ENCODE results near the gene CETP. TPM values are rescaled to one million over a fixed set of nuclear protein-coding genes. Genes with fewer than 3 reads are reported as not detected.

Gene CETP
- total and polyA plus RNA-seq, 7 donors, result 0.36 to 2.1 (median 0.88) TPM; not detected in 3

- Histone ChIP-seq H3K27ac (peak overlapping the region in 3 of 4 donors; percentile 21 to 66 (median 52)), H3K4me3 (no peak overlapping the region), H3K9me3 (no peaks in the 10 kb centered on the region), H3K27me3 (no peaks in the 10 kb centered on the region), H3K4me1 (no peaks in the 10 kb centered on the region), H3K36me3 (no peaks in the 10 kb centered on the region)
- TF ChIP-seq EP300 (IDR thresholded peaks at IDR 0.05) (no peak), POLR2AphosphoS5 (IDR thresholded peaks at IDR 0.05) (peak in 1 of 4 donors; percentile 24)
- WGBS, 2 donors, result 37 to 77% methylated on average over 5 of the region's 5 CpGs
- peak; percentile 53 for DNase-seq
- intact Hi-C loops (cut with DNase I), result no loop called here
Observed at GRCh38 chr16:56916571-56917403, 45.0 kb upstream of the CETP start.

GRCh38 chr16:56918467-56919012, 43.2 kb upstream of the CETP start:
- TF ChIP-seq EP300 (IDR thresholded peaks at IDR 0.05), result no peak
- TF ChIP-seq POLR2AphosphoS5 (IDR thresholded peaks at IDR 0.05), result no peak
- TF ChIP-seq POLR2A (IDR thresholded peaks at IDR 0.05), result no peak
- TF ChIP-seq CTCF (IDR thresholded peaks at IDR 0.05), result no peak
- Histone ChIP-seq H3K27me3 (no peaks in the 10 kb centered on the region), H3K36me3 (no peaks in the 10 kb centered on the region), H3K4me3 (no peak overlapping the region), H3K27ac (no peak overlapping the region), H3K9me3 (no peaks in the 10 kb centered on the region), H3K4me1 (no peaks in the 10 kb centered on the region)
- intact Hi-C loops (cut with DNase I), result no loop called here
- peak; percentile 21 for DNase-seq
- 93 to 95% methylated on average over 12 of the region's 12 CpGs for WGBS, 2 donors

GRCh38 chr16:56919099-56919800, 42.5 kb upstream of the CETP start:
- H3K9me3 ChIP-seq, result no peaks in the 10 kb centered on the region
- 72 to 80% methylated on average over 11 of the region's 11 CpGs for WGBS, 2 donors
- H3K36me3 ChIP-seq, result no peaks in the 10 kb centered on the region
- DNase-seq, result peak; percentile 33
- no peak overlapping the region for H3K27ac ChIP-seq
- H3K4me1 ChIP-seq, result no peaks in the 10 kb centered on the region
- intact Hi-C loops (cut with DNase I), result no loop called here
- H3K27me3 ChIP-seq, result no peaks in the 10 kb centered on the region
- H3K4me3 ChIP-seq, result no peak overlapping the region
- TF ChIP-seq POLR2A (IDR thresholded peaks at IDR 0.05), result no peak
- no peak for TF ChIP-seq EP300 (IDR thresholded peaks at IDR 0.05)
- no peak for TF ChIP-seq CTCF (IDR thresholded peaks at IDR 0.05)
- TF ChIP-seq POLR2AphosphoS5 (IDR thresholded peaks at IDR 0.05), result no peak

- TF ChIP-seq POLR2AphosphoS5 (IDR thresholded peaks at IDR 0.05) (no peak), POLR2A (IDR thresholded peaks at IDR 0.05) (no peak), EP300 (IDR thresholded peaks at IDR 0.05) (no peak)
- Histone ChIP-seq H3K9me3 (no peaks in the 10 kb centered on the region), H3K27me3 (no peaks in the 10 kb centered on the region), H3K36me3 (no peaks in the 10 kb centered on the region), H3K4me1 (no peaks in the 10 kb centered on the region), H3K4me3 (no peak overlapping the region), H3K27ac (no peak overlapping the region)
- intact Hi-C loops (cut with DNase I), result no loop called here
- WGBS, 2 donors, result 74 to 85% methylated on average over 4 of the region's 4 CpGs
- DNase-seq, result peak; percentile 28
Observed at GRCh38 chr16:56921571-56921970, 40.2 kb upstream of the CETP start.

GRCh38 chr16:56923481-56924091, 38.2 kb upstream of the CETP start:
- Histone ChIP-seq H3K27me3 (no peaks in the 10 kb centered on the region), H3K9me3 (no peaks in the 10 kb centered on the region), H3K27ac (no peak overlapping the region), H3K4me3 (no peak overlapping the region), H3K36me3 (no peaks in the 10 kb centered on the region), H3K4me1 (no peaks in the 10 kb centered on the region)
- peak; percentile 15 for DNase-seq
- intact Hi-C loops (cut with DNase I), result no loop called here
- 96% methylated on average over 9 of the region's 9 CpGs for whole genome bisulfite sequencing, 2 donors
- no peak for TF ChIP-seq EP300 (IDR thresholded peaks at IDR 0.05)
- TF ChIP-seq POLR2A (IDR thresholded peaks at IDR 0.05), result no peak
- TF ChIP-seq CTCF (IDR thresholded peaks at IDR 0.05), result no peak
- no peak for TF ChIP-seq POLR2AphosphoS5 (IDR thresholded peaks at IDR 0.05)

All from sigmoid colon (tissue), 7 donors.